ENCODE results near the gene PDAP1. TPM values are rescaled to one million over a fixed set of nuclear protein-coding genes. Genes with fewer than 3 reads are reported as not detected.

PDAP1 gene
- total and polyA plus RNA-seq, 10 of the 15 experiments (the other 5 are each of a cell fraction or from before 2014, with no cell fraction given): 6.6 to 200 (median 87.7) TPM

- no peak for FAIRE-seq
- ATAC-seq: no peak
- ChIA-PET SMC1A (ENCODE audit: uncharacterized antibody, unreplicated experiment) (no interaction called here), RAD21 (ENCODE audit: unreplicated experiment) (no interaction called here), CTCF (interaction anchor here (1.5 kb wide), 1 partner anchor 10 kb away, joined by 7 read pairs; no protein-coding TSS in a partner anchor), POLR2A (interaction anchor here (1.9 kb wide), 1 partner anchor 10 kb away, joined by 5 read pairs; no protein-coding TSS in a partner anchor)
- H3K9ac ChIP-seq (ENCODE audit: control insufficient read depth, insufficient read depth, low read length): no peak overlapping the region
- H3K27me3 ChIP-seq (replicated peaks in 1 of 2; ENCODE audit: control insufficient read depth in 2 of 2, insufficient read depth in 2 of 2, low read length in 1 of 2): no peaks in the 10 kb centered on the region
- DNase-seq (ENCODE audit: low read depth, low spot score): no peak
- intact Hi-C loops (cut with micrococcal nuclease; ENCODE audit: unreplicated experiment): no loop called here
- H3K4me2 ChIP-seq (ENCODE audit: control insufficient read depth, insufficient read depth): no peak overlapping the region
- TF ChIP-seq POLR2AphosphoS5 (IDR thresholded peaks at IDR 0.05; ENCODE audit: low read length): peak; percentile 63; the same call in 1 of the 2 replicates
- TF ChIP-seq, protein P1, sequence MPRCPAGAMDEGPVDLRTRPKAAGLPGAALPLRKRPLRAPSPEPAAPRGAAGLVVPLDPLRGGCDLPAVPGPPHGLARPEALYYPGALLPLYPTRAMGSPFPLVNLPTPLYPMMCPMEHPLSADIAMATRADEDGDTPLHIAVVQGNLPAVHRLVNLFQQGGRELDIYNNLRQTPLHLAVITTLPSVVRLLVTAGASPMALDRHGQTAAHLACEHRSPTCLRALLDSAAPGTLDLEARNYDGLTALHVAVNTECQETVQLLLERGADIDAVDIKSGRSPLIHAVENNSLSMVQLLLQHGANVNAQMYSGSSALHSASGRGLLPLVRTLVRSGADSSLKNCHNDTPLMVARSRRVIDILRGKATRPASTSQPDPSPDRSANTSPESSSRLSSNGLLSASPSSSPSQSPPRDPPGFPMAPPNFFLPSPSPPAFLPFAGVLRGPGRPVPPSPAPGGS (IDR thresholded peaks at IDR 0.05; ENCODE audit: borderline replicate concordance, insufficient read depth, low read depth, low read length, poor library complexity, severe bottlenecking): peak; percentile 74
- peak; percentile 77 for TF ChIP-seq POLR2A (IDR thresholded peaks at IDR 0.05; ENCODE audit: low read depth, low read length)
- TF ChIP-seq PML (IDR thresholded peaks at IDR 0.05; ENCODE audit: low read length): peak; percentile 17; the same call in 1 of the 2 replicates
- no peak for TF ChIP-seq RAD21 (IDR thresholded peaks at IDR 0.05; ENCODE audit: insufficient read depth, low read depth, low read length)
- TF ChIP-seq TARDBP (IDR thresholded peaks at IDR 0.05; ENCODE audit: borderline replicate concordance): 0 out of 2 replicates have a peak, but pooled peaks have one; percentile 39
- no peak for TF ChIP-seq ZBTB33 (IDR thresholded peaks at IDR 0.05)
- no peak for TF ChIP-seq BHLHE40 (IDR thresholded peaks at IDR 0.05; ENCODE audit: borderline replicate concordance in 1 of 2, low read depth in 2 of 2, low read length in 1 of 2)
- in situ Hi-C loops (cut with MboI): no loop called here
- no peaks in the 10 kb centered on the region for H3K79me2 ChIP-seq (ENCODE audit: control insufficient read depth, insufficient read depth, low read length)
- BruUV-seq (replicated peaks): no TSS peak
- H3K36me3 ChIP-seq (ENCODE audit: control insufficient read depth in 2 of 2, insufficient read depth in 2 of 2, low read length in 1 of 2): peaks cover 41 to 57% of the 10 kb centered on the region in 2 experiments
- no peak overlapping the region for H3K4me3 ChIP-seq
- no peak overlapping the region for H3K27ac ChIP-seq (ENCODE audit: control insufficient read depth, insufficient read depth)
- H3K9me3 ChIP-seq (replicated peaks; ENCODE audit: control insufficient read depth, insufficient read depth, low read length): no peaks in the 10 kb centered on the region
- no peaks in the 10 kb centered on the region for H4K20me1 ChIP-seq (ENCODE audit: control insufficient read depth, insufficient read depth)
- WGBS (ENCODE audit: insufficient coverage, insufficient replicate concordance, low lambda C conversion rate, missing lambda C conversion rate): 93% methylated on average over 18 of the region's 18 CpGs
- no peaks in the 10 kb centered on the region for H3K4me1 ChIP-seq (ENCODE audit: control insufficient read depth, insufficient read depth, low read length)
- H2AFZ ChIP-seq (ENCODE audit: control insufficient read depth, low read depth, low read length): no peak overlapping the region
Measured at GRCh38 chr7:99397297-99397983, 11.0 kb downstream of the PDAP1 start.
